ENCODE data around the gene RAB23. TPM values are rescaled to one million over a fixed set of nuclear protein-coding genes. Genes with fewer than 3 reads are reported as not detected.

Gene RAB23
- total and polyA plus RNA-seq, 9 of the 15 experiments (the other 6 are each of a cell fraction or from before 2014, with no cell fraction given): 3.4 to 18.0 (median 9.4) TPM

- no peaks in the 10 kb centered on the region for H3K9me3 ChIP-seq (replicated peaks; ENCODE audit: control insufficient read depth, insufficient read depth, low read depth, low read length)
- H3K4me2 ChIP-seq (ENCODE audit: insufficient read depth, low read length): no peak overlapping the region
- ChIA-PET POLR2A (interaction anchor here (0.7 to 0.9 kb wide), 2 partner anchors 12 to 14 kb away, joined by 3 to 5 read pairs; no protein-coding TSS in a partner anchor), CTCF (ENCODE audit: low intra/inter-chr PET ratio) (no interaction called here)
- no peaks in the 10 kb centered on the region for H3K9me1 ChIP-seq (ENCODE audit: control insufficient read depth, insufficient read depth, low read length)
- no peak for TF ChIP-seq THRAP3 (IDR thresholded peaks at IDR 0.05; ENCODE audit: borderline replicate concordance)
- no peak for TF ChIP-seq E2F4 (CRISPR knock-in tag; IDR thresholded peaks at IDR 0.05; ENCODE audit: low read depth)
- no peak for TF ChIP-seq TRIM28 (IDR thresholded peaks at IDR 0.05)
- no peak for TF ChIP-seq E2F8 (IDR thresholded peaks at IDR 0.05; ENCODE audit: low read depth, partially characterized antibody)
- TF ChIP-seq ZBTB7A (IDR thresholded peaks at IDR 0.05; ENCODE audit: borderline replicate concordance, control insufficient read depth, low read depth, low read length): no peak
- TF ChIP-seq EHMT2 (IDR thresholded peaks at IDR 0.05): no peak
- TF ChIP-seq ZNF324 (CRISPR knock-in tag; IDR thresholded peaks at IDR 0.05): no peak
- no peak for TF ChIP-seq HMGN3 (IDR thresholded peaks at IDR 0.05; ENCODE audit: borderline replicate concordance, extremely low read depth, insufficient read length, low read depth, low read length)
- TF ChIP-seq ZEB2 (IDR thresholded peaks at IDR 0.05): no peak
- TF ChIP-seq ZNF121 (CRISPR knock-in tag; conservative IDR thresholded peaks at IDR 0.05): no peak
- no peak for TF ChIP-seq EP400 (IDR thresholded peaks at IDR 0.05)
- ATAC-seq: no peak
- H3K36me3 ChIP-seq (ENCODE audit: control insufficient read depth, insufficient read depth, low read length): no peaks in the 10 kb centered on the region
- WGBS (ENCODE audit: insufficient coverage, low coverage, missing lambda C conversion rate): 5% methylated on average over 2 of the region's 2 CpGs
- no peak for DNase-seq (ENCODE audit: extremely low read depth in 1 of 4, low spot score in 3 of 4)
- no peaks in the 10 kb centered on the region; a peak in 1 of 5 replicates for H3K4me1 ChIP-seq (replicated peaks in 1 of 2; ENCODE audit: control insufficient read depth in 2 of 2, insufficient read depth in 2 of 2, low read length in 2 of 2)
- H2AFZ ChIP-seq (ENCODE audit: low read depth, low read length): no peak overlapping the region
- peaks cover 6% of the 10 kb centered on the region in 2 experiments for H3K27me3 ChIP-seq (ENCODE audit: control insufficient read depth in 2 of 2, insufficient read depth in 2 of 2, low read length in 2 of 2)
- H3K4me3 ChIP-seq: no peak overlapping the region
- H3K79me2 ChIP-seq (ENCODE audit: control insufficient read depth, insufficient read depth, low read length): no peaks in the 10 kb centered on the region
- H3K27ac ChIP-seq (ENCODE audit: extremely low read depth, low read depth, low read length): no peak overlapping the region
- no peak for FAIRE-seq
- H3K9ac ChIP-seq (ENCODE audit: insufficient read depth in 1 of 2, low read depth in 2 of 2, low read length in 2 of 2): no peak overlapping the region
- no TSS peak for BruUV-seq (replicated peaks)
- no peaks in the 10 kb centered on the region for H4K20me1 ChIP-seq (replicated peaks; ENCODE audit: control insufficient read depth, insufficient read depth, low read length)
- in situ Hi-C loops (cut with MboI) (no loop called here), intact Hi-C loops (cut with micrococcal nuclease) (no loop called here)
Observed at GRCh38 chr6:57263739-57264138, 41.6 kb upstream of the RAB23 start.

Measured in K562 (cell line).